HG02870 (cell line): ENCODE data around the gene NRK.
"Not testable (repeated sequence)": the region's sequence is repeated elsewhere in the genome, so short reads cannot be mapped to it uniquely, and the experiment has no call there.

Experiments used
- ATAC-seq: cut with Tn5 transposase; IDR thresholded peaks from one replicate; pipeline ENCODE4 v1.9.1; 2021; ENCODE audit warnings: mild to moderate bottlenecking, moderate library complexity; ENCODE audit not compliant: unreplicated experiment

NRK gene, protein sequence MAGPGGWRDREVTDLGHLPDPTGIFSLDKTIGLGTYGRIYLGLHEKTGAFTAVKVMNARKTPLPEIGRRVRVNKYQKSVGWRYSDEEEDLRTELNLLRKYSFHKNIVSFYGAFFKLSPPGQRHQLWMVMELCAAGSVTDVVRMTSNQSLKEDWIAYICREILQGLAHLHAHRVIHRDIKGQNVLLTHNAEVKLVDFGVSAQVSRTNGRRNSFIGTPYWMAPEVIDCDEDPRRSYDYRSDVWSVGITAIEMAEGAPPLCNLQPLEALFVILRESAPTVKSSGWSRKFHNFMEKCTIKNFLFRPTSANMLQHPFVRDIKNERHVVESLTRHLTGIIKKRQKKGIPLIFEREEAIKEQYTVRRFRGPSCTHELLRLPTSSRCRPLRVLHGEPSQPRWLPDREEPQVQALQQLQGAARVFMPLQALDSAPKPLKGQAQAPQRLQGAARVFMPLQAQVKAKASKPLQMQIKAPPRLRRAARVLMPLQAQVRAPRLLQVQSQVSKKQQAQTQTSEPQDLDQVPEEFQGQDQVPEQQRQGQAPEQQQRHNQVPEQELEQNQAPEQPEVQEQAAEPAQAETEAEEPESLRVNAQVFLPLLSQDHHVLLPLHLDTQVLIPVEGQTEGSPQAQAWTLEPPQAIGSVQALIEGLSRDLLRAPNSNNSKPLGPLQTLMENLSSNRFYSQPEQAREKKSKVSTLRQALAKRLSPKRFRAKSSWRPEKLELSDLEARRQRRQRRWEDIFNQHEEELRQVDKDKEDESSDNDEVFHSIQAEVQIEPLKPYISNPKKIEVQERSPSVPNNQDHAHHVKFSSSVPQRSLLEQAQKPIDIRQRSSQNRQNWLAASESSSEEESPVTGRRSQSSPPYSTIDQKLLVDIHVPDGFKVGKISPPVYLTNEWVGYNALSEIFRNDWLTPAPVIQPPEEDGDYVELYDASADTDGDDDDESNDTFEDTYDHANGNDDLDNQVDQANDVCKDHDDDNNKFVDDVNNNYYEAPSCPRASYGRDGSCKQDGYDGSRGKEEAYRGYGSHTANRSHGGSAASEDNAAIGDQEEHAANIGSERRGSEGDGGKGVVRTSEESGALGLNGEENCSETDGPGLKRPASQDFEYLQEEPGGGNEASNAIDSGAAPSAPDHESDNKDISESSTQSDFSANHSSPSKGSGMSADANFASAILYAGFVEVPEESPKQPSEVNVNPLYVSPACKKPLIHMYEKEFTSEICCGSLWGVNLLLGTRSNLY (N-terminal part only)

DNA sequence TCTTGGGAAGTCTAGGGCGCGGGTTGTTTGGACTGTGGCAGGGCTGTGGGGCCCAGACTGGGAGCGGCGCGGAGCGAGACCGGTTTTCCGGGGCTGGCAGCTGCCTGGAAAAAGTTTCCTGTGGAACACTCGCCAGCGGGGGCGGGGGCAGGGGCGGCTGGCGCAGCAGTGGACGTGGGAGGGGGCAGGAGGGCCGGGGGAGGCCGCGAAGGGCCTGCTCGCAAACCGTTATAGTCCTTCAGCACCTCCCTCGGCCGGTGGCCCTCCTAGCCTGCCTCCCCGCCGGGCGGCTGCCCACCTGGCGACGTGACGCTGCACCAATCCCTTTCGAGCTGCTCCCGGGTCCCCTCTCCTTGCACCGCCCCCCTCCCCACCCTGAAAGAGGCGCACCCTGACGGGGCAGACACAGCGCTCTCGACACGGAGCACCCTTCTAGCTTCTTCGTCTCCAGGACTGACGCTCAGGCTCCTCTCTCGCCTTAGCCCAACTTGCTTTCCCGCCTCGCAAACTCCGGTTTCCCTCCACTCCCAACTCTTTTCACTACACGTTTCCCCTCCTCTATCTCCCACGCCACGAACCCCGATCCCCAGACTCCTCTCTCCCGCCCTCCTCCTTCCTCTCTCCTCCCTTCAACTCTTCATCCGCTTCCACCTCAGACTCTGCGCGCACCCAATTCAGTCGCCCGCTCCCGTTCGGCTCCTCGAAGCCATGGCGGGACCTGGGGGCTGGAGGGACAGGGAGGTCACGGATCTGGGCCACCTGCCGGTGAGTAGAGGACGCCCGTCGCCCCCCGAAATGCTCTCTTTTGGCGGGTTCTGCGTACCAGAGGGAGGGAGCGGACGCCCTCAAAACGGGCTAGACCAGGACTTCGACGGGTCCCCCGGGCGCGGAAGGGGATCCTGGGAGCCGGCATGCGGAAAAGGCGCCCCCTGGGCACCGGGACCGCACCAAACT is at the start of gene NRK:
Gene NRK (plus strand): TSS at position 402 of the 954 bp plus-strand sequence. CDS start 307 bp downstream, at position 709.
- no peak for ATAC-seq

DNA sequence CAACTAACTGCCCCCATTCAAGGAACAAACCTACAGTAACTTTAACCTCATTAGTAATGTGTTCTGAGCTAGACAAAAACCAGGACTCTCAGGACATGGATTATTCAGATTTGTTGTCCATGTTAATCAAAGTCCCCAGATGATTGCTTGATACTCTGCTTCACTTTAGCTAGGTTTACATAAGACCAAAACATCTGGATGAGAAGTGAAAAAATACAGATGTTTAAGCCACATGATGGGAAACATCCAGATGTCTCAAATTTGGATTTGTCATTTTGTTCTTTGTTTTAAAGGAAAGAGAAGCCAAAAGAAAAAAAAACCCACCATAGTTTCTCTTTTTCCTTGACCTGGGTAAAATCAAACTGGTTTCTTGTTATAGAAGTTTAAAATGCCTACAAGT is 48.5 kb upstream of the NRK start:
- ATAC-seq = no peak

- ATAC-seq = no peak
Measured at GRCh38 chrX:105775679-105776078, 46.7 kb upstream of the NRK start.

GRCh38 chrX:105781804-105782203 is 40.5 kb upstream of the NRK start:
- no peak for ATAC-seq

DNA sequence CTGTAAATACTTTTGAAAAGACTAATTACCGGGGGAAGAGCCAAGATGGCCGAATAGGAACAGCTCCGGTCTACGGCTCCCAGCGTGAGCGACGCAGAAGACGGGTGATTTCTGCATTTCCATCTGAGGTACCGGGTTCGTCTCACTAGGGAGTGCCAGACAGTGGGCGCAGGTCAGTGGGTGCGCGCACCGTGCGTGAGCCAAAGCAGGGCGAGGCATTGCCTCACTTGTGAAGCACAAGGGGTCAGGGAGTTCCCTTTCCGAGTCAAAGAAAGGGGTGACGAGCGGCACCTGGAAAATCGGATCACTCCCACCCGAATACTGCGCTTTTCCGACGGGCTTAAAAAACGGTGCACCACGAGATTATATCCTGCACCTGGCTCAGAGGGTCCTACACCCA is 25.5 kb upstream of the NRK start:
- ATAC-seq = not testable (repeated sequence)

DNA sequence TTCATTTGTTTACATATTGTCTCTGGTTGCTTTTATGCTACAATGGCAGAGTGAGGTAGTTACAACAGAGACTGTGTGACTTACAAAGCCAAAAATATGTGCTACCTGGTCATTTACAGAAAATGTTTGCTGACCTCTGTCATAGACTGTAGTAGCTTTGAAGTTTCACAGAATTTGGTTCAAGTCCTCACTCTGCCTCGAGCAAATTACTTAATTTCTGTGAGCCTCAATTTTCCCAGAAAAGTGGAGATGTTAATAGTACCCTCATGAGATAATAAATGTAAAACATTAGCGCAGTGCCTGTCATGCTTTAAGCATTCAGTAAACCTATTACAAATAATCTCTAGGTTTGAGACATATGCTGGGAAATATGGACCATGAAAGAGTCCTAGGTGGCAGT is 18.4 kb upstream of the NRK start:
- ATAC-seq = no peak

DNA sequence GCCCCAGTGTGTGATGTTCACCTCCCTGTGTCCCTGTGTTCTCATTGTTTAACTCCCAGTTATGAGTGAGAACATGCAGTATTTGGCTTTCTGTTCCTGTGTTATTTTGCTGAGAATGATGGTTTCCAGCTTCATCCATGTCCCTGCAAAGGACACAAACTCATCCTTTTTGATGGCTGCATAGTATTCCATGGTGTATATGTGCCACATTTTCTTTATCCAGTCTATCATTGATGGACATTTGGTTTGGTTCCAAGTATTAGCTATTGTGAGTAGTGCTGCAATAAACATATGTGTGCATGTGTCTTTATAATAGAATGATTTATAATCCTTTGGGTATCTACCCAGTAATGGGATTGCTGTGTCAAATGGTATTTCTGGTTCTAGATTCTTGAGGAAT is 16.7 kb upstream of the NRK start:
- not testable (repeated sequence) for ATAC-seq

DNA sequence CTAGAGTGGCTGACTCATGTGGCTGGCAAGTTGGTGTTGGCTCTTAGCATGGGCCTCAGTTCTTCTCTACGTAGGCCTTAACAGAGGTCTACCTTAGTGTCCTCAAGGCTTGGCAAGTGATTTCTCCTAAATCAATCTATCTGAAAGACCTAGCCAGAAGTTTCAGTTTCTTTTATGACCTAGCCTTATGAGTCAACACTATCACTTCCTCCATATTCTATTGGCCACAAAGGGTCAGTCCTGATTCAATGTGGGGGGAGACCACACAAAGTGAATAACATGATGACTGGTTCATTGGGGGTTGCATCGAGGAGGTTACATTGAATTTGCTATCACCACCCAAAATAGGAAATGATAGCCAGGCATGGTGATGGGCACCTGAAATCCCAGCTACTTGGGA is 5.8 kb upstream of the NRK start:
- no peak for ATAC-seq

GRCh38 chrX:105820247-105820646 is 2.1 kb upstream of the NRK start:
- ATAC-seq = no peak

GRCh38 chrX:105821471-105822121 is 743 bp upstream of the NRK start:
- ATAC-seq = no peak

- ATAC-seq = no peak
Measured at GRCh38 chrX:105823092-105823455, 735 bp downstream of the NRK start.

GRCh38 chrX:105829011-105829410 is 6.7 kb downstream of the NRK start:
- ATAC-seq = no peak

- ATAC-seq = no peak
Measured at GRCh38 chrX:105837232-105837631, 14.9 kb downstream of the NRK start.

DNA sequence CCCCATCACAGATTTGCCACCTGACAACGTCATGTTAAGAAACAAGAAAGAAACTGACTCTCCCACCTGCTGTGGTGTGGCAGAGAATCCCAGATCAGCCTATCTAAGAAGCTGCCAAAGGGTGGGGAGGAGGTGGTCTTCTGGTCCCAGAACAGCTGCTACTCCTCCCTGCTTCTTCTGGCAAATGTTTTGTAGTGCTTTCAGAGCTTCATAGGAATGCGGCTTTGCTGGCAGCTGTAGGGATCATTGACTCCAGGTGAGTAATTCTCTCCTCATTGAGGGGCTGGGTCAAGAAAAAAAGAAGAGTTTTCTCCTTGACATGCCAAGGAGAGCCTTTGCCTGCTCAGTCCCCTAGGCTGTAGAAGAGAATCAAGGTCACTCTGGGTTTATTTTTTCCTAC is 23.3 kb downstream of the NRK start:
- no peak for ATAC-seq

DNA sequence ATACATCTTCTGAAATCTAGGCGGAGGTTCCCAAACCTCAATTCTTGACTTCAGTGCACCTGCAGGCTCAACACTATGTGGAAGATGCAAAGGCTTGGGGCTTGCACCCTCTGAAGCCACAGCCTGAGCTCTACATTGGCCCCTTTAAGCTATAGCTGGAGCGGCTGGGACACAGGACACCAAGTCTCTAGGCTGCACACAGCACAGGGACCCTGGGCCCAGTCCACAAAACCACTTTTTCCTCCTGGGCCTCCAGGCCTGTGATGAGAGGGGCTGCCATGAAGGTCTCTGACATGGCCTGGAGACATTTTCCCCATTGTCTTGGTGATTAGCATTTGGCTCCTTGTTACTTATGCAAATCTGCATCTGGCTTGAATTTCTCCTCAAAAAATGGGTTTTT is 27.8 kb downstream of the NRK start:
- ATAC-seq = not testable (repeated sequence)

- no peak for ATAC-seq
Measured at GRCh38 chrX:105865709-105866108, 43.4 kb downstream of the NRK start.

DNA sequence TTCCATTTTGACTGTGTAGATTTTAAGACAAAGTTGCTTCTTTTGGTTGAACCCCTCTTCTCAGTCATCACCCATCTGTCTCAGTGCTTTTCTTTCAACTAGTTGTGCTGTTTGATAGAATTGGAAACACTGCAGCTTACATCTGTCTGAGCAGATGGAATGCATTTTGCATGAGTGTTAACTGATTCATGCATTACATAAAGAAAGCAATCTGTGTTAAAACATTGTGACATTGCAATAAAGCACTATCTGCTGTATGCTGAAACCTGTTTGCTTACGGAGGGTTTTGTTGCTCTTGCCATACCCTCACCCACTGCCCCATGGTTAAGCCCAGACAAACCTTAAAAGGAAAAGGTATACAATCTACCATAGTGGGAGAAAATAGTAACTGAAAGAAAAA is 47.4 kb downstream of the NRK start:
- no peak for ATAC-seq

DNA sequence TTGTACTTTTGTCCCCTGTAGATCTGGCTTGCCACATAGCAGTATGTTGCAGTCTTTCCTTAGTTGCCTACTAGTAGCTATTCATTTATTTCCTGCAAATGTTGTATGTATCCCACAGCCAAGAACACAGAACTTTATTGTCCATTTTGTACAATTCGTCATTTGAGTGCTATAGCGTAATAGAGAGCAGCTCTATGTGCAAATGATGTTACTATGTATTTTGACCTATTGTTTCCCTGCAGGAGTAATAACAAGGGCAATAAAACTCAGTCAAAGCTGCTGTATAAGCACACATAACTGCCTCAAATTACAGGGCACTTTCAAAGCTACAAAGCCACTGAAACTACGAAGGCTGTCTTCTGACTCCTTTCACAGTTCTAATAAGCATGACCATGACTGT is 48.1 kb downstream of the NRK start:
- ATAC-seq = no peak

GRCh38 chrX:105872941-105873340 is 50.6 kb downstream of the NRK start:
- ATAC-seq = no peak

GRCh38 chrX:105874790-105875189 is 52.5 kb downstream of the NRK start:
- no peak for ATAC-seq
